PC-9 (cell line): ENCODE measurements around the gene STK10.

Experiments
- EZH2 ChIP-seq: fragments of 200-600 bp; sonication (generic); IDR thresholded peaks from 2 replicates; pipeline ENCODE4 v1.8.0; 2017; ENCODE audit warnings: antibody characterized with exemption, low read depth
- TF ChIP-seq, protein P1 (sequence below): fragments of 200-600 bp; sonication (generic); conservative IDR thresholded peaks from 2 replicates; pipeline ENCODE4 v1.6.1; 2017; ENCODE audit warnings: mixed run types, antibody characterized with exemption, mild to moderate bottlenecking, moderate library complexity

DNA sequence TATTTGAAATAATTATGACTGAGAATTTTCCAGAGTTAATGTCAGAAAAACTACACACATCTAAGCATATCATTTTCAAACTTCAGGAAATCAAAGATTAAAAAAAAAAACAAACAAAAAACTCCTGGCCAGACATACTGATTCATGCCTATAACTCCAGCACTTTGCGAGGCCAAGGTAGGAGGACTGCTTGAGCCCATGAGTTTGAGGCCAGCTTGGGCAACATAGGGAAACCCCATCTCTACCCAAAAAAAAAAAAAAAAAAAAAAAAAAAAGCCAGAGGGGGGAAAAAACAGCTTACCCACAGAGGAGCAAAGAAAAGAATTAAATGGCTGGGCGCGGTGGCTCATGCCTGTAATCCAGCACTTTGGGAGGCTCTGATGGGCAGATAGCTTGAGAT lies 28.3 kb upstream of the STK10 start:
- TF ChIP-seq EZH2, result no peak
- TF ChIP-seq, protein P1, sequence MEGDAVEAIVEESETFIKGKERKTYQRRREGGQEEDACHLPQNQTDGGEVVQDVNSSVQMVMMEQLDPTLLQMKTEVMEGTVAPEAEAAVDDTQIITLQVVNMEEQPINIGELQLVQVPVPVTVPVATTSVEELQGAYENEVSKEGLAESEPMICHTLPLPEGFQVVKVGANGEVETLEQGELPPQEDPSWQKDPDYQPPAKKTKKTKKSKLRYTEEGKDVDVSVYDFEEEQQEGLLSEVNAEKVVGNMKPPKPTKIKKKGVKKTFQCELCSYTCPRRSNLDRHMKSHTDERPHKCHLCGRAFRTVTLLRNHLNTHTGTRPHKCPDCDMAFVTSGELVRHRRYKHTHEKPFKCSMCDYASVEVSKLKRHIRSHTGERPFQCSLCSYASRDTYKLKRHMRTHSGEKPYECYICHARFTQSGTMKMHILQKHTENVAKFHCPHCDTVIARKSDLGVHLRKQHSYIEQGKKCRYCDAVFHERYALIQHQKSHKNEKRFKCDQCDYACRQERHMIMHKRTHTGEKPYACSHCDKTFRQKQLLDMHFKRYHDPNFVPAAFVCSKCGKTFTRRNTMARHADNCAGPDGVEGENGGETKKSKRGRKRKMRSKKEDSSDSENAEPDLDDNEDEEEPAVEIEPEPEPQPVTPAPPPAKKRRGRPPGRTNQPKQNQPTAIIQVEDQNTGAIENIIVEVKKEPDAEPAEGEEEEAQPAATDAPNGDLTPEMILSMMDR, result no peak
